HepG2 (cell line): Measurements from ENCODE around the gene CMYA5. TPM values are rescaled to one million over a fixed set of nuclear protein-coding genes. Genes with fewer than 3 reads are reported as not detected.

Experiments
- ATAC-seq: fragments of 200-7000 bp; cut with Tn5 transposase; 3 replicates; pipeline ENCODE4 v1.9.1; 2020; ENCODE audit warnings: mild to moderate bottlenecking, moderate library complexity
- BruUV-seq: library from RNA; stranded (reverse); fragments of 400-500 nt; replicated peaks from 2 replicates; lab custom pipeline; 2021; lab: Mats Ljungman, UMichigan
- CTCF ChIA-PET: fragments of 300-600 bp; formaldehyde crosslinking; extraction: SDS; loops from one replicate; lab custom pipeline; 2021; ENCODE audit warnings: low total read pairs, inconsistent platforms, low intra/inter-chr PET ratio; lab: Yijun Ruan, JAX
- POLR2A ChIA-PET: fragments of 350-600 bp; sonication (Branson Sonifier 250); formaldehyde crosslinking; loops from one replicate; lab custom pipeline; 2020; ENCODE audit warnings: antibody characterized with exemption, inconsistent platforms; lab: Yijun Ruan, JAX
- DNase-seq: peaks from one replicate; pipeline ENCODE4 v3.0.0-alpha.2; 2015; ENCODE audit warnings: low spot score
- FAIRE-seq: peaks from 3 replicates; lab custom pipeline; 2011; peaks lifted over from hg19 to GRCh38; lab: Jason Lieb, UNC
- H2AFZ ChIP-seq: one replicate; pipeline ENCODE4 v1.6.1; 2011; ENCODE audit warnings: low read length, inconsistent platforms
- H3K27ac ChIP-seq: fragments of 300-600 bp; 3 replicates; pipeline ENCODE4 v1.8.0; 2011; ENCODE audit warnings: mixed run types, mild to moderate bottlenecking, mixed read lengths, low read length, inconsistent platforms; ENCODE audit not compliant: insufficient read depth; ENCODE audit errors: extremely low read length
- H3K27me3 ChIP-seq, 2 experiments: fragments of 200-600 bp in 1 of 2; 2 replicates in 1 of 2; 3 replicates in 1 of 2; pipeline versions ENCODE4 v1.6.0 to v1.8.0; 2011; ENCODE audit warnings: low read length in 2 of 2, mild to moderate bottlenecking in 2 of 2, moderate library complexity in 2 of 2, inconsistent platforms in 1 of 2; ENCODE audit not compliant: insufficient read depth in 2 of 2, control insufficient read depth in 1 of 2
- H3K36me3 ChIP-seq, 2 experiments: fragments of 200-600 bp in 1 of 2; replicated peaks in 1 of 2; 2 replicates in 1 of 2; 3 replicates in 1 of 2; pipeline versions ENCODE4 v1.5.1 to v1.8.0; 2011; ENCODE audit warnings: low read length in 2 of 2, inconsistent platforms in 1 of 2; ENCODE audit not compliant: insufficient read depth in 2 of 2, control insufficient read depth in 1 of 2
- H3K4me1 ChIP-seq: 2 replicates; pipeline ENCODE4 v1.5.1; 2012; ENCODE audit warnings: low read length, inconsistent platforms; ENCODE audit not compliant: insufficient read depth
- H3K4me2 ChIP-seq: 2 replicates; pipeline ENCODE4 v1.6.0; 2011; ENCODE audit warnings: low read depth, low read length, inconsistent platforms
- H3K4me3 ChIP-seq, 3 experiments: fragments of 200-600 bp in 1 of 3; sonication (generic), shearing (Covaris generic) in 1 of 3; replicated peaks in 1 of 3; 2 replicates each; pipeline ENCODE4 v1.5.1; 2011 to 2016; ENCODE audit warnings: low read length in 3 of 3, inconsistent platforms in 2 of 3, low read depth in 2 of 3, mild to moderate bottlenecking in 2 of 3, control low read depth in 1 of 3, mixed read lengths in 1 of 3; ENCODE audit not compliant: insufficient read depth in 1 of 3
- H3K79me2 ChIP-seq: one replicate; pipeline ENCODE4 v1.6.1; 2011; ENCODE audit warnings: low read length, inconsistent platforms; ENCODE audit not compliant: insufficient read depth
- H3K9ac ChIP-seq: 2 replicates; pipeline ENCODE4 v1.6.0; 2011; ENCODE audit warnings: mild to moderate bottlenecking, low read depth, low read length, inconsistent platforms; ENCODE audit not compliant: insufficient read depth
- H3K9me3 ChIP-seq: 2 replicates; pipeline ENCODE4 v1.5.1; 2012; ENCODE audit warnings: mild to moderate bottlenecking, low read length
- H4K20me1 ChIP-seq: 2 replicates; pipeline ENCODE4 v1.6.0; 2011; ENCODE audit warnings: inconsistent platforms, mild to moderate bottlenecking, low read length, moderate library complexity; ENCODE audit not compliant: insufficient read depth
- GZF1 ChIP-seq: sonication (generic); formaldehyde crosslinking; IDR thresholded peaks from 2 replicates; pipeline ENCODE4 v1.5.1; 2020; ENCODE audit warnings: mild to moderate bottlenecking, missing genetic modification reagents
- U2AF1 ChIP-seq: fragments of 200-400 bp; formaldehyde crosslinking; optimal IDR thresholded peaks from 2 replicates; pipeline ENCODE3; 2017; ENCODE audit warnings: mild to moderate bottlenecking, low read depth, low read length
- ZC3H4 ChIP-seq: sonication (generic); formaldehyde crosslinking; IDR thresholded peaks from 2 replicates; pipeline ENCODE4 v1.4.0; 2020; ENCODE audit warnings: missing genetic modification reagents, borderline replicate concordance
- ZNF10 ChIP-seq: sonication (generic); formaldehyde crosslinking; IDR thresholded peaks from 2 replicates; pipeline ENCODE4 v1.4.0; 2020; ENCODE audit warnings: mild to moderate bottlenecking, low read depth, missing genetic modification reagents, borderline replicate concordance
- ZNF264 ChIP-seq: sonication (generic); formaldehyde crosslinking; IDR thresholded peaks from 2 replicates; pipeline ENCODE4 v1.4.0; 2020; ENCODE audit warnings: missing genetic modification reagents
- WGBS: methylation state at CpG from one replicate; pipeline ENCODE4 v1.1.6; 2017; ENCODE audit warnings: low lambda C conversion rate; 5-methylcytosine and 5-hydroxymethylcytosine counted together
- in situ Hi-C: cut with HindIII; loops from 2 replicates; pipeline ENCODE4 v1.10.0; 2017; ENCODE audit warnings: low pct_unique_long_range_greater_than_20kb; ENCODE audit not compliant: extremely low pct_ligation_motif_present
- intact Hi-C: fragments of 100-400 bp; cut with micrococcal nuclease; formaldehyde crosslinking; loops from one replicate; pipeline ENCODE4 v1.10.0; 2022; ENCODE audit not compliant: unreplicated experiment
- polyA plus RNA-seq, 8 experiments: library from polyadenylated mRNA; depleted of rRNA in 3 of 8; stranded (reverse) in 7 of 8; unstranded in 1 of 8; fragments of >200 nt; fragmentation: Illumina TruSeq in 4 of 8; extraction: Trizol in 4 of 8; gene quantifications; 2 replicates each; pipeline versions ENCODE4 v1.2.1 to v1.2.3, GENCODE V29; 2011 to 2016; ENCODE audit warnings: low read depth in 4 of 8, missing spikeins in 1 of 8, mixed read lengths in 1 of 8; ENCODE audit not compliant: insufficient read depth in 1 of 8
- total RNA-seq, 5 experiments: library from RNA; depleted of rRNA; stranded (reverse); fragments of >200 nt; fragmentation: Illumina TruSeq; extraction: Trizol; gene quantifications; 2 replicates each; pipeline ENCODE4 v1.2.3, GENCODE V29; 2016; ENCODE audit warnings: low read depth in 1 of 5
- TF ChIP-seq, protein P1 (sequence below): sonication (generic); formaldehyde crosslinking; IDR thresholded peaks from 2 replicates; pipeline ENCODE4 v1.8.0; 2022; ENCODE audit warnings: mild to moderate bottlenecking, missing genetic modification reagents, moderate library complexity
- TF ChIP-seq, protein P2 (sequence below): sonication (generic); formaldehyde crosslinking; IDR thresholded peaks from 2 replicates; pipeline ENCODE4 v1.5.1; 2020; ENCODE audit warnings: mild to moderate bottlenecking, missing genetic modification reagents, borderline replicate concordance
- TF ChIP-seq, protein P3 (sequence below): sonication (generic); formaldehyde crosslinking; IDR thresholded peaks from one replicate; pipeline ENCODE4 v1.5.1; 2020; ENCODE audit warnings: mild to moderate bottlenecking, missing genetic modification reagents; ENCODE audit errors: not compliant biosample characterization

Gene CMYA5
- total and polyA plus RNA-seq, 2 of the 13 experiments (the other 11 are each of a cell fraction or from before 2014, with no cell fraction given) = 0.13 to 0.51 TPM

DNA sequence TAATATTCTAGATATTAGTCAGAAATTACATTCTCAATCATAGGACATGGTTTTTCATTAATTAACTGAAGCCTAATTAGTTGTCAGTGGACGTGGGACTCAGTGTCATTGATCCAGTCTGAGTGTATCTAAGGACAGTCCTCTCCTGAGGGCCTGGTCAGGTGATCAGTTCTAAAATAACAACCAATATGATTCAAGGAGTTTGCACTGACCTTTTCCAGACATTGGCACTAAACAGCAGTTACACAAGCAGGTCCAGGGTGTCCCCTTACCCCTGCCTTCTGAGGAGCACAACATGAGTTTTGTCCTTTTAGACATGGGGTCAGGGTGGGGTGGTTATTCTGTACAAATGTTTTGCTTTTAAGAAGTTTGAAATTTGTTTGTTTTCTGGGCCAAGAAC is 97.8 kb downstream of the CMYA5 start:
- no peaks in the 10 kb centered on the region for H3K4me1 ChIP-seq
- no peak overlapping the region for H3K27ac ChIP-seq
- ChIA-PET POLR2A (no interaction called here), CTCF (no interaction called here)
- H3K79me2 ChIP-seq = no peaks in the 10 kb centered on the region
- H3K27me3 ChIP-seq = 0 out of 5 replicates have a peak, but pooled peaks cover 0 to 2% of the 10 kb centered on the region in 2 experiments
- H3K4me2 ChIP-seq = no peak overlapping the region
- H3K9me3 ChIP-seq = no peaks in the 10 kb centered on the region
- no peak overlapping the region for H3K4me3 ChIP-seq
- H2AFZ ChIP-seq = no peak overlapping the region
- FAIRE-seq (no peak), ATAC-seq (no peak), DNase-seq (no peak)
- WGBS = 6% methylated on average over 1 of the region's 1 CpG
- H4K20me1 ChIP-seq = no peaks in the 10 kb centered on the region
- H3K36me3 ChIP-seq = no peaks in the 10 kb centered on the region
- in situ Hi-C loops = no loop called here
- no peak overlapping the region for H3K9ac ChIP-seq
- BruUV-seq = no TSS peak
- intact Hi-C loops = no loop called here
- no peak for TF ChIP-seq ZNF10 (CRISPR knock-in tag)
- no peak for TF ChIP-seq GZF1
- TF ChIP-seq ZNF264 (CRISPR knock-in tag) = no peak
- TF ChIP-seq, protein P1, sequence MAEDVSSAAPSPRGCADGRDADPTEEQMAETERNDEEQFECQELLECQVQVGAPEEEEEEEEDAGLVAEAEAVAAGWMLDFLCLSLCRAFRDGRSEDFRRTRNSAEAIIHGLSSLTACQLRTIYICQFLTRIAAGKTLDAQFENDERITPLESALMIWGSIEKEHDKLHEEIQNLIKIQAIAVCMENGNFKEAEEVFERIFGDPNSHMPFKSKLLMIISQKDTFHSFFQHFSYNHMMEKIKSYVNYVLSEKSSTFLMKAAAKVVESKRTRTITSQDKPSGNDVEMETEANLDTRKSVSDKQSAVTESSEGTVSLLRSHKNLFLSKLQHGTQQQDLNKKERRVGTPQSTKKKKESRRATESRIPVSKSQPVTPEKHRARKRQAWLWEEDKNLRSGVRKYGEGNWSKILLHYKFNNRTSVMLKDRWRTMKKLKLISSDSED (CRISPR knock-in tag) = no peak
- TF ChIP-seq, protein P2, sequence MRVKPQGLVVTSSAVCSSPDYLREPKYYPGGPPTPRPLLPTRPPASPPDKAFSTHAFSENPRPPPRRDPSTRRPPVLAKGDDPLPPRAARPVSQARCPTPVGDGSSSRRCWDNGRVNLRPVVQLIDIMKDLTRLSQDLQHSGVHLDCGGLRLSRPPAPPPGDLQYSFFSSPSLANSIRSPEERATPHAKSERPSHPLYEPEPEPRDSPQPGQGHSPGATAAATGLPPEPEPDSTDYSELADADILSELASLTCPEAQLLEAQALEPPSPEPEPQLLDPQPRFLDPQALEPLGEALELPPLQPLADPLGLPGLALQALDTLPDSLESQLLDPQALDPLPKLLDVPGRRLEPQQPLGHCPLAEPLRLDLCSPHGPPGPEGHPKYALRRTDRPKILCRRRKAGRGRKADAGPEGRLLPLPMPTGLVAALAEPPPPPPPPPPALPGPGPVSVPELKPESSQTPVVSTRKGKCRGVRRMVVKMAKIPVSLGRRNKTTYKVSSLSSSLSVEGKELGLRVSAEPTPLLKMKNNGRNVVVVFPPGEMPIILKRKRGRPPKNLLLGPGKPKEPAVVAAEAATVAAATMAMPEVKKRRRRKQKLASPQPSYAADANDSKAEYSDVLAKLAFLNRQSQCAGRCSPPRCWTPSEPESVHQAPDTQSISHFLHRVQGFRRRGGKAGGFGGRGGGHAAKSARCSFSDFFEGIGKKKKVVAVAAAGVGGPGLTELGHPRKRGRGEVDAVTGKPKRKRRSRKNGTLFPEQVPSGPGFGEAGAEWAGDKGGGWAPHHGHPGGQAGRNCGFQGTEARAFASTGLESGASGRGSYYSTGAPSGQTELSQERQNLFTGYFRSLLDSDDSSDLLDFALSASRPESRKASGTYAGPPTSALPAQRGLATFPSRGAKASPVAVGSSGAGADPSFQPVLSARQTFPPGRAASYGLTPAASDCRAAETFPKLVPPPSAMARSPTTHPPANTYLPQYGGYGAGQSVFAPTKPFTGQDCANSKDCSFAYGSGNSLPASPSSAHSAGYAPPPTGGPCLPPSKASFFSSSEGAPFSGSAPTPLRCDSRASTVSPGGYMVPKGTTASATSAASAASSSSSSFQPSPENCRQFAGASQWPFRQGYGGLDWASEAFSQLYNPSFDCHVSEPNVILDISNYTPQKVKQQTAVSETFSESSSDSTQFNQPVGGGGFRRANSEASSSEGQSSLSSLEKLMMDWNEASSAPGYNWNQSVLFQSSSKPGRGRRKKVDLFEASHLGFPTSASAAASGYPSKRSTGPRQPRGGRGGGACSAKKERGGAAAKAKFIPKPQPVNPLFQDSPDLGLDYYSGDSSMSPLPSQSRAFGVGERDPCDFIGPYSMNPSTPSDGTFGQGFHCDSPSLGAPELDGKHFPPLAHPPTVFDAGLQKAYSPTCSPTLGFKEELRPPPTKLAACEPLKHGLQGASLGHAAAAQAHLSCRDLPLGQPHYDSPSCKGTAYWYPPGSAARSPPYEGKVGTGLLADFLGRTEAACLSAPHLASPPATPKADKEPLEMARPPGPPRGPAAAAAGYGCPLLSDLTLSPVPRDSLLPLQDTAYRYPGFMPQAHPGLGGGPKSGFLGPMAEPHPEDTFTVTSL (CRISPR knock-in tag) = no peak
- no peak for TF ChIP-seq U2AF1
- no peak for TF ChIP-seq ZC3H4 (CRISPR knock-in tag)
- TF ChIP-seq, protein P3, sequence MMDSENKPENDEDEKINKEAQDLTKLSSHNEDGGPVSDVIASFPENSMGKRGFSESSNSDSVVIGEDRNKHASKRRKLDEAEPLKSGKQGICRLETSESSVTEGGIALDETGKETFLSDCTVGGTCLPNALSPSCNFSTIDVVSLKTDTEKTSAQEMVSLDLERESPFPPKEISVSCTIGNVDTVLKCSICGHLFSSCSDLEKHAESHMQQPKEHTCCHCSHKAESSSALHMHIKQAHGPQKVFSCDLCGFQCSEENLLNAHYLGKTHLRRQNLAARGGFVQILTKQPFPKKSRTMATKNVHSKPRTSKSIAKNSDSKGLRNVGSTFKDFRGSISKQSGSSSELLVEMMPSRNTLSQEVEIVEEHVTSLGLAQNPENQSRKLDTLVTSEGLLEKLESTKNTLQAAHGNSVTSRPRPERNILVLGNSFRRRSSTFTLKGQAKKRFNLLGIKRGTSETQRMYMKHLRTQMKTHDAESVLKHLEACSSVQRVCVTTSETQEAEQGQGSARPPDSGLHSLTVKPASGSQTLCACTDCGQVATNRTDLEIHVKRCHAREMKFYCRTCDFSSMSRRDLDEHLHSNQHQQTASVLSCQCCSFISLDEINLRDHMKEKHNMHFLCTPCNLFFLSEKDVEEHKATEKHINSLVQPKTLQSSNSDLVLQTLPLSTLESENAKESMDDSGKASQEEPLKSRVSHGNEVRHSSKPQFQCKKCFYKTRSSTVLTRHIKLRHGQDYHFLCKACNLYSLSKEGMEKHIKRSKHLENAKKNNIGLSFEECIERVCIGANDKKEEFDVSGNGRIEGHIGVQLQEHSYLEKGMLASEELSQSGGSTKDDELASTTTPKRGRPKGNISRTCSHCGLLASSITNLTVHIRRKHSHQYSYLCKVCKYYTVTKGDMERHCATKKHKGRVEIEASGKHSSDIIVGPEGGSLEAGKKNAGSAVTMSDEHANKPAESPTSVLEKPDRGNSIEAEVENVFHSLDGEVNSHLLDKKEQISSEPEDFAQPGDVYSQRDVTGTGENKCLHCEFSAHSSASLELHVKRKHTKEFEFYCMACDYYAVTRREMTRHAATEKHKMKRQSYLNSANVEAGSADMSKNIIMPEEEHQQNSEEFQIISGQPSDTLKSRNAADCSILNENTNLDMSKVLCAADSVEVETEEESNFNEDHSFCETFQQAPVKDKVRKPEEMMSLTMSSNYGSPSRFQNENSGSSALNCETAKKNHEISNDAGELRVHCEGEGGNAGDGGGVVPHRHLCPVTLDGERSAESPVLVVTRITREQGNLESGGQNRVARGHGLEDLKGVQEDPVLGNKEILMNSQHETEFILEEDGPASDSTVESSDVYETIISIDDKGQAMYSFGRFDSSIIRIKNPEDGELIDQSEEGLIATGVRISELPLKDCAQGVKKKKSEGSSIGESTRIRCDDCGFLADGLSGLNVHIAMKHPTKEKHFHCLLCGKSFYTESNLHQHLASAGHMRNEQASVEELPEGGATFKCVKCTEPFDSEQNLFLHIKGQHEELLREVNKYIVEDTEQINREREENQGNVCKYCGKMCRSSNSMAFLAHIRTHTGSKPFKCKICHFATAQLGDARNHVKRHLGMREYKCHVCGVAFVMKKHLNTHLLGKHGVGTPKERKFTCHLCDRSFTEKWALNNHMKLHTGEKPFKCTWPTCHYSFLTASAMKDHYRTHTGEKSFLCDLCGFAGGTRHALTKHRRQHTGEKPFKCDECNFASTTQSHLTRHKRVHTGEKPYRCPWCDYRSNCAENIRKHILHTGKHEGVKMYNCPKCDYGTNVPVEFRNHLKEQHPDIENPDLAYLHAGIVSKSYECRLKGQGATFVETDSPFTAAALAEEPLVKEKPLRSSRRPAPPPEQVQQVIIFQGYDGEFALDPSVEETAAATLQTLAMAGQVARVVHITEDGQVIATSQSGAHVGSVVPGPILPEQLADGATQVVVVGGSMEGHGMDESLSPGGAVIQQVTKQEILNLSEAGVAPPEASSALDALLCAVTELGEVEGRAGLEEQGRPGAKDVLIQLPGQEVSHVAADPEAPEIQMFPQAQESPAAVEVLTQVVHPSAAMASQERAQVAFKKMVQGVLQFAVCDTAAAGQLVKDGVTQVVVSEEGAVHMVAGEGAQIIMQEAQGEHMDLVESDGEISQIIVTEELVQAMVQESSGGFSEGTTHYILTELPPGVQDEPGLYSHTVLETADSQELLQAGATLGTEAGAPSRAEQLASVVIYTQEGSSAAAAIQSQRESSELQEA = no peak
